Muscle layer of duodenum (tissue), 2 donors: ENCODE measurements around the gene UBR4.

ENCODE experiments used
- H3K27ac ChIP-seq: one replicate; pipeline ENCODE4 v1.7.0; 2013; ENCODE audit warnings: mild to moderate bottlenecking, low read length
- H3K27me3 ChIP-seq: one replicate; pipeline ENCODE4 v1.7.0; 2013; ENCODE audit warnings: low read depth, mild to moderate bottlenecking, control low read depth, low read length
- H3K36me3 ChIP-seq, 2 donors: one replicate each; pipeline ENCODE4 v1.7.0; 2013; ENCODE audit warnings: low read length in 2 of 2, control low read depth in 1 of 2, mild to moderate bottlenecking in 1 of 2; ENCODE audit not compliant: insufficient read depth in 2 of 2, control insufficient read depth in 1 of 2
- H3K4me1 ChIP-seq, 2 donors: one replicate each; pipeline ENCODE4 v1.7.0; 2013; ENCODE audit warnings: low read length in 2 of 2, mild to moderate bottlenecking in 2 of 2, control low read depth in 1 of 2, moderate library complexity in 1 of 2; ENCODE audit not compliant: insufficient read depth in 2 of 2, control insufficient read depth in 1 of 2
- H3K4me3 ChIP-seq, 2 donors: one replicate each; pipeline ENCODE4 v1.7.0; 2013; ENCODE audit warnings: low read length in 2 of 2, low read depth in 1 of 2, mild to moderate bottlenecking in 1 of 2
- H3K9me3 ChIP-seq, 2 donors: one replicate each; pipeline ENCODE4 v1.7.0; 2013; ENCODE audit warnings: low read length in 2 of 2, control low read depth in 1 of 2, mild to moderate bottlenecking in 1 of 2; ENCODE audit not compliant: control insufficient read depth in 1 of 2
- donor health status: healthy.

The UBR4 gene

GRCh38 chr1:19203440-19203839 is 6.6 kb downstream of the UBR4 start:
- no peaks in the 10 kb centered on the region for H3K27me3 ChIP-seq
- no peak overlapping the region for H3K4me3 ChIP-seq
- H3K36me3 ChIP-seq, result peaks cover 17 to 21% of the 10 kb centered on the region in 2 donors
- H3K27ac ChIP-seq, result no peak overlapping the region
- no peaks in the 10 kb centered on the region for H3K9me3 ChIP-seq
- H3K4me1 ChIP-seq, result peaks cover 6 to 84% of the 10 kb centered on the region in 2 donors

GRCh38 chr1:19202396-19202795 is 7.7 kb downstream of the UBR4 start:
- Histone ChIP-seq H3K9me3 (no peaks in the 10 kb centered on the region), H3K36me3 (peaks cover 27 to 31% of the 10 kb centered on the region in 2 donors), H3K4me3 (no peak overlapping the region), H3K27me3 (no peaks in the 10 kb centered on the region), H3K27ac (no peak overlapping the region), H3K4me1 (peaks cover 4 to 75% of the 10 kb centered on the region in 2 donors)

GRCh38 chr1:19199969-19200604 is 10.0 kb downstream of the UBR4 start:
- Histone ChIP-seq H3K9me3 (no peaks in the 10 kb centered on the region), H3K4me3 (no peak overlapping the region)

GRCh38 chr1:19199329-19199968 is 10.6 kb downstream of the UBR4 start:
- H3K4me1 ChIP-seq, result peaks cover 0 to 47% of the 10 kb centered on the region in 2 donors
- H3K27me3 ChIP-seq, result no peaks in the 10 kb centered on the region
- H3K9me3 ChIP-seq, result no peaks in the 10 kb centered on the region
- peaks cover 44 to 52% of the 10 kb centered on the region in 2 donors for H3K36me3 ChIP-seq
- no peak overlapping the region for H3K27ac ChIP-seq
- H3K4me3 ChIP-seq, result no peak overlapping the region

More at GRCh38 chr1:19199969-19200604, 10.0 kb downstream of the UBR4 start:
- Histone ChIP-seq H3K27me3 (no peaks in the 10 kb centered on the region), H3K4me1 (peaks cover 0 to 53% of the 10 kb centered on the region in 2 donors), H3K36me3 (peaks cover 44 to 52% of the 10 kb centered on the region in 2 donors), H3K27ac (no peak overlapping the region)

- no peak overlapping the region for H3K4me3 ChIP-seq
- no peak overlapping the region for H3K27ac ChIP-seq
- H3K9me3 ChIP-seq, result no peaks in the 10 kb centered on the region
- peaks cover 0 to 43% of the 10 kb centered on the region in 2 donors for H3K4me1 ChIP-seq
- H3K36me3 ChIP-seq, result peaks cover 48 to 58% of the 10 kb centered on the region in 2 donors
- H3K27me3 ChIP-seq, result no peaks in the 10 kb centered on the region
These were observed 11.2 kb downstream of the UBR4 start for GRCh38 chr1:19198820-19199219.

GRCh38 chr1:19197845-19198244 is 12.2 kb downstream of the UBR4 start:
- Histone ChIP-seq H3K36me3 (peaks cover 58 to 67% of the 10 kb centered on the region in 2 donors), H3K9me3 (no peaks in the 10 kb centered on the region), H3K27ac (no peak overlapping the region), H3K4me3 (no peak overlapping the region), H3K4me1 (peaks cover 0 to 33% of the 10 kb centered on the region in 2 donors), H3K27me3 (no peaks in the 10 kb centered on the region)

- H3K4me3 ChIP-seq, result no peak overlapping the region
- H3K27me3 ChIP-seq, result no peaks in the 10 kb centered on the region
- peaks cover 0 to 21% of the 10 kb centered on the region in 2 donors for H3K4me1 ChIP-seq
- H3K9me3 ChIP-seq, result no peaks in the 10 kb centered on the region
- H3K36me3 ChIP-seq, result peaks cover 69 to 83% of the 10 kb centered on the region in 2 donors
- H3K27ac ChIP-seq, result no peak overlapping the region
These were observed 13.7 kb downstream of the UBR4 start for GRCh38 chr1:19196331-19196730.

- Histone ChIP-seq H3K9me3 (no peaks in the 10 kb centered on the region), H3K36me3 (peaks cover 64 to 80% of the 10 kb centered on the region in 2 donors), H3K27me3 (no peaks in the 10 kb centered on the region), H3K27ac (no peak overlapping the region), H3K4me3 (no peak overlapping the region), H3K4me1 (no peaks in the 10 kb centered on the region)
These were observed 17.1 kb downstream of the UBR4 start for GRCh38 chr1:19193004-19193403.

GRCh38 chr1:19191811-19192210 is 18.3 kb downstream of the UBR4 start:
- no peak overlapping the region for H3K27ac ChIP-seq
- no peak overlapping the region for H3K4me3 ChIP-seq
- peaks cover 59 to 76% of the 10 kb centered on the region in 2 donors for H3K36me3 ChIP-seq
- H3K27me3 ChIP-seq, result no peaks in the 10 kb centered on the region
- no peaks in the 10 kb centered on the region for H3K9me3 ChIP-seq
- H3K4me1 ChIP-seq, result no peaks in the 10 kb centered on the region

- no peaks in the 10 kb centered on the region for H3K27me3 ChIP-seq
- H3K9me3 ChIP-seq, result no peaks in the 10 kb centered on the region
- peaks cover 59 to 77% of the 10 kb centered on the region in 2 donors for H3K36me3 ChIP-seq
These were observed 19.6 kb downstream of the UBR4 start for GRCh38 chr1:19190468-19190867.

GRCh38 chr1:19189270-19189669 is 20.8 kb downstream of the UBR4 start:
- H3K4me1 ChIP-seq, result no peaks in the 10 kb centered on the region
- no peaks in the 10 kb centered on the region for H3K9me3 ChIP-seq
- H3K36me3 ChIP-seq, result peaks cover 69 to 85% of the 10 kb centered on the region in 2 donors

More at GRCh38 chr1:19190468-19190867, 19.6 kb downstream of the UBR4 start:
- no peak overlapping the region for H3K4me3 ChIP-seq
- H3K27ac ChIP-seq, result no peak overlapping the region
- no peaks in the 10 kb centered on the region for H3K4me1 ChIP-seq

More at GRCh38 chr1:19189270-19189669, 20.8 kb downstream of the UBR4 start:
- no peak overlapping the region for H3K27ac ChIP-seq
- no peaks in the 10 kb centered on the region for H3K27me3 ChIP-seq
- H3K4me3 ChIP-seq, result no peak overlapping the region
